NCI-H82 treated with DMSO at 0.1 percent for 48 hours (cell line): ENCODE measurements around the gene SLC16A9.
A peak's percentile ranks its signal among the peaks of the same experiment; 100 is the strongest.
"Not testable (repeated sequence)": the region's sequence is repeated elsewhere in the genome, so short reads cannot be mapped to it uniquely, and the experiment has no call there.

Source experiments
- DNase-seq: peaks from one replicate; lab custom pipeline; 2025; ENCODE audit not compliant: unreplicated experiment; lab: John Stamatoyannopoulos, UW

SLC16A9 gene

GRCh38 chr10:59677253-59677831 lies 32.3 kb downstream of the SLC16A9 start:
- no peak for DNase-seq

- DNase-seq, result no peak
These were observed 33.8 kb downstream of the SLC16A9 start for GRCh38 chr10:59675812-59676211.

GRCh38 chr10:59674215-59674836 lies 35.3 kb downstream of the SLC16A9 start:
- no peak for DNase-seq

- DNase-seq, result no peak
These were observed 37.3 kb downstream of the SLC16A9 start for GRCh38 chr10:59672150-59672875.

GRCh38 chr10:59670269-59670668 lies 39.4 kb downstream of the SLC16A9 start:
- no peak for DNase-seq

GRCh38 chr10:59668096-59668495 lies 41.6 kb downstream of the SLC16A9 start:
- peak; percentile 45 for DNase-seq

- DNase-seq, result no peak
These were observed 43.3 kb downstream of the SLC16A9 start for GRCh38 chr10:59666310-59666709.

- not testable (repeated sequence) for DNase-seq
These were observed 46.4 kb downstream of the SLC16A9 start for GRCh38 chr10:59663213-59663612.

GRCh38 chr10:59657724-59658123 lies 51.9 kb downstream of the SLC16A9 start:
- no peak for DNase-seq

- DNase-seq, result no peak
These were observed 54.3 kb downstream of the SLC16A9 start for GRCh38 chr10:59655309-59655708.

GRCh38 chr10:59654007-59654406 lies 55.6 kb downstream of the SLC16A9 start:
- DNase-seq, result no peak

- DNase-seq, result no peak
These were observed 57.7 kb downstream of the SLC16A9 start for GRCh38 chr10:59651902-59652301.

GRCh38 chr10:59649606-59650346 lies 59.9 kb downstream of the SLC16A9 start:
- DNase-seq, result no peak

GRCh38 chr10:59648711-59649201 lies 60.9 kb downstream of the SLC16A9 start:
- DNase-seq, result peak; percentile 76

GRCh38 chr10:59644841-59645240 lies 64.8 kb downstream of the SLC16A9 start:
- no peak for DNase-seq

GRCh38 chr10:59641688-59642087 lies 68.0 kb downstream of the SLC16A9 start:
- DNase-seq, result not testable (repeated sequence)

- no peak for DNase-seq
These were observed 74.0 kb downstream of the SLC16A9 start for GRCh38 chr10:59635502-59636290.

- no peak for DNase-seq
These were observed 75.5 kb downstream of the SLC16A9 start for GRCh38 chr10:59634102-59634501.

GRCh38 chr10:59633063-59633462 lies 76.6 kb downstream of the SLC16A9 start:
- no peak for DNase-seq

- DNase-seq, result no peak
These were observed 77.5 kb downstream of the SLC16A9 start for GRCh38 chr10:59631882-59632807.
